Measurements from ENCODE around the gene LACC1. TPM values are rescaled to one million over a fixed set of nuclear protein-coding genes. Genes with fewer than 3 reads are reported as not detected.

The LACC1 gene
- total and polyA plus RNA-seq, 2 donors (not counting 3 experiments of a cell fraction or from before 2014, with no cell fraction given) = 1.2 to 4.0 TPM

GRCh38 chr13:43861863-43862262 lies 17.8 kb upstream of the LACC1 start:
- dilution Hi-C loops (cut with MboI; ENCODE audit: extremely low pct_ligation_motif_present, low sequenced_read_pairs) = no loop called here
- Histone ChIP-seq H3K36me3 (ENCODE audit: control insufficient read depth in 2 of 2, extremely low read depth in 1 of 2, insufficient read depth in 2 of 2, low read length in 2 of 2) (no peaks in the 10 kb centered on the region), H3K9ac (replicated peaks; ENCODE audit: extremely low read depth, insufficient read depth, low read length) (no peak overlapping the region), H3K4me2 (ENCODE audit: insufficient read depth, low read length) (no peak overlapping the region), H4K20me1 (replicated peaks; ENCODE audit: control insufficient read depth, extremely low read depth, insufficient read depth, low read length) (no peaks in the 10 kb centered on the region), H3K79me2 (ENCODE audit: control insufficient read depth, insufficient read depth, low read length) (no peaks in the 10 kb centered on the region), H3K4me1 (ENCODE audit: control insufficient read depth, extremely low read depth, insufficient read depth, low read length) (peaks cover 14% of the 10 kb centered on the region), H2AFZ (ENCODE audit: low read depth, low read length) (no peak overlapping the region), H3K27me3 (ENCODE audit: control insufficient read depth in 2 of 2, insufficient read depth in 2 of 2, low read length in 2 of 2) (no peaks in the 10 kb centered on the region), H3K9me3 (replicated peaks; ENCODE audit: control insufficient read depth, insufficient read depth, low read length) (no peaks in the 10 kb centered on the region), H3K9me1 (replicated peaks; ENCODE audit: control insufficient read depth, extremely low read depth, insufficient read depth, low read length) (no peaks in the 10 kb centered on the region), H3K4me3 (replicated peaks in 1 of 3; ENCODE audit: insufficient read depth in 1 of 3, low read depth in 1 of 3, low read length in 3 of 3) (no peak overlapping the region), H3K27ac (ENCODE audit: insufficient read depth, low read depth, low read length) (no peak overlapping the region)
- DNase-seq (ENCODE audit: low read depth, low spot score) (no peak), FAIRE-seq (no peak)
- BruUV-seq (replicated peaks) = no TSS peak
- intact Hi-C loops (cut with micrococcal nuclease) = no loop called here
- TF ChIP-seq POLR2A (IDR thresholded peaks at IDR 0.05; ENCODE audit: low read depth, low read length) = no peak
- TF ChIP-seq GATA2 (IDR thresholded peaks at IDR 0.05; ENCODE audit: insufficient read depth, insufficient read length, low read depth, low read length) = peak; percentile 82
- POLR2A ChIA-PET = no interaction called here
- CTCF ChIA-PET = interaction anchor here (1.3 kb wide), 1 partner anchor 35 kb away, joined by 3 read pairs; no protein-coding TSS in a partner anchor

GRCh38 chr13:43864921-43865320 lies 14.8 kb upstream of the LACC1 start:
- Histone ChIP-seq H4K20me1 (replicated peaks; ENCODE audit: control insufficient read depth, extremely low read depth, insufficient read depth, low read length) (no peaks in the 10 kb centered on the region), H3K9ac (replicated peaks; ENCODE audit: extremely low read depth, insufficient read depth, low read length) (no peak overlapping the region), H3K79me2 (ENCODE audit: control insufficient read depth, insufficient read depth, low read length) (no peaks in the 10 kb centered on the region), H2AFZ (ENCODE audit: low read depth, low read length) (no peak overlapping the region), H3K27me3 (ENCODE audit: control insufficient read depth in 2 of 2, insufficient read depth in 2 of 2, low read length in 2 of 2) (no peaks in the 10 kb centered on the region), H3K4me2 (ENCODE audit: insufficient read depth, low read length) (no peak overlapping the region), H3K9me3 (replicated peaks; ENCODE audit: control insufficient read depth, insufficient read depth, low read length) (no peaks in the 10 kb centered on the region), H3K27ac (ENCODE audit: insufficient read depth, low read depth, low read length) (no peak overlapping the region), H3K4me3 (replicated peaks in 1 of 3; ENCODE audit: insufficient read depth in 1 of 3, low read depth in 1 of 3, low read length in 3 of 3) (no peak overlapping the region), H3K9me1 (replicated peaks; ENCODE audit: control insufficient read depth, extremely low read depth, insufficient read depth, low read length) (no peaks in the 10 kb centered on the region), H3K36me3 (ENCODE audit: control insufficient read depth in 2 of 2, extremely low read depth in 1 of 2, insufficient read depth in 2 of 2, low read length in 2 of 2) (no peaks in the 10 kb centered on the region), H3K4me1 (ENCODE audit: control insufficient read depth, extremely low read depth, insufficient read depth, low read length) (peaks cover 14% of the 10 kb centered on the region)
- BruUV-seq (replicated peaks) = no TSS peak
- CTCF ChIA-PET = no interaction called here
- POLR2A ChIA-PET = no interaction called here
- intact Hi-C loops (cut with micrococcal nuclease) (no loop called here), dilution Hi-C loops (cut with MboI; ENCODE audit: extremely low pct_ligation_motif_present, low sequenced_read_pairs) (no loop called here)
- TF ChIP-seq GATA2 (IDR thresholded peaks at IDR 0.05; ENCODE audit: insufficient read depth, insufficient read length, low read depth, low read length) (no peak), JUN (IDR thresholded peaks at IDR 0.05; ENCODE audit: borderline replicate concordance, insufficient read depth, insufficient read length, low read depth) (no peak), POLR2AphosphoS5 (IDR thresholded peaks at IDR 0.05; ENCODE audit: insufficient read depth, low read depth, low read length) (no peak), MAX (IDR thresholded peaks at IDR 0.05; ENCODE audit: insufficient read depth, insufficient read length) (no peak), EZH2 (IDR thresholded peaks at IDR 0.05; ENCODE audit: borderline replicate concordance, low read depth, low read length, severe bottlenecking) (no peak), MYC (IDR thresholded peaks at IDR 0.05; ENCODE audit: low read depth, low read length) (no peak), POLR2A (IDR thresholded peaks at IDR 0.05; ENCODE audit: low read depth, low read length) (no peak), FOS (IDR thresholded peaks at IDR 0.05; ENCODE audit: borderline replicate concordance, insufficient read depth, low read length) (no peak), CTCF (IDR thresholded peaks at IDR 0.05; ENCODE audit: extremely low read depth in 1 of 2, insufficient read depth in 1 of 2, low read depth in 1 of 2, low read length in 2 of 2) (no peak)
- no peak for FAIRE-seq
- DNase-seq (ENCODE audit: low read depth, low spot score) = no peak
